K562 (cell line): ENCODE measurements around the gene TENM4. TPM values are rescaled to one million over a fixed set of nuclear protein-coding genes. Genes with fewer than 3 reads are reported as not detected.

Experiments
- ATAC-seq: fragments of 200-7000 bp; cut with Tn5 transposase; 3 replicates; pipeline ENCODE4 v1.9.1; 2020; ENCODE audit warnings: moderate library complexity
- BruUV-seq: library from RNA; stranded (reverse); fragments of 400-500 nt; replicated peaks from 2 replicates; lab custom pipeline; 2021; lab: Mats Ljungman, UMichigan
- CTCF ChIA-PET: fragments of 300-600 bp; formaldehyde crosslinking; extraction: SDS; loops from one replicate; lab custom pipeline; 2021; ENCODE audit warnings: low intra/inter-chr PET ratio; lab: Yijun Ruan, JAX
- POLR2A ChIA-PET: fragments of 300-600, 350-650 bp; sonication (Branson Sonifier 250); formaldehyde crosslinking; extraction: SDS; loops from one replicate; lab custom pipeline; 2021; ENCODE audit warnings: antibody characterized with exemption, inconsistent platforms; lab: Yijun Ruan, JAX
- DNase-seq, 4 experiments: peaks; one replicate each; pipeline versions ENCODE4 v3.0.0 to v3.0.0-alpha.2; 2011 to 2018; ENCODE audit warnings: low spot score in 3 of 4, mixed read lengths in 3 of 4; ENCODE audit errors: extremely low read depth in 1 of 4
- FAIRE-seq: peaks from 2 replicates; lab custom pipeline; 2011; peaks lifted over from hg19 to GRCh38; lab: Jason Lieb, UNC
- H2AFZ ChIP-seq: 2 replicates; pipeline ENCODE4 v1.6.0; 2011; ENCODE audit warnings: low read depth, low read length, control low read depth, inconsistent platforms
- H3K27ac ChIP-seq: fragments of 200-600 bp; 3 replicates; pipeline ENCODE4 v1.8.0; 2011; ENCODE audit warnings: low read depth, mild to moderate bottlenecking, control low read depth, inconsistent platforms, low read length, moderate library complexity, mixed read lengths; ENCODE audit errors: extremely low read depth
- H3K27me3 ChIP-seq, 2 experiments: fragments of 300-600 bp in 1 of 2; 2 replicates in 1 of 2; 3 replicates in 1 of 2; pipeline versions ENCODE4 v1.6.0 to v1.8.0; 2011; ENCODE audit warnings: inconsistent platforms in 2 of 2, low read length in 2 of 2, mild to moderate bottlenecking in 1 of 2, mixed read lengths in 1 of 2, moderate library complexity in 1 of 2; ENCODE audit not compliant: control insufficient read depth in 2 of 2, insufficient read depth in 2 of 2
- H3K36me3 ChIP-seq: fragments of 300-600 bp; 3 replicates; pipeline ENCODE4 v1.8.0; 2011; ENCODE audit warnings: mild to moderate bottlenecking, low read length, inconsistent platforms; ENCODE audit not compliant: control insufficient read depth, insufficient read depth
- H3K4me1 ChIP-seq, 2 experiments: fragments of 200-600 bp in 1 of 2; replicated peaks in 1 of 2; 2 replicates in 1 of 2; 3 replicates in 1 of 2; pipeline versions ENCODE4 v1.5.1 to v1.8.0; 2011; ENCODE audit warnings: inconsistent platforms in 2 of 2, low read length in 2 of 2, mild to moderate bottlenecking in 1 of 2, mixed read lengths in 1 of 2, moderate library complexity in 1 of 2; ENCODE audit not compliant: control insufficient read depth in 2 of 2, insufficient read depth in 2 of 2
- H3K4me2 ChIP-seq: 2 replicates; pipeline ENCODE4 v1.6.1; 2011; ENCODE audit warnings: low read length, control low read depth, inconsistent platforms, mixed read lengths; ENCODE audit not compliant: insufficient read depth
- H3K4me3 ChIP-seq: fragments of 200-600 bp; sonication (generic), shearing (Covaris generic); 2 replicates; pipeline ENCODE4 v1.5.1; 2016; ENCODE audit warnings: control low read depth, inconsistent platforms
- H3K79me2 ChIP-seq: fragments of 200-600 bp; 3 replicates; pipeline ENCODE4 v1.8.0; 2011; ENCODE audit warnings: low read length, inconsistent platforms; ENCODE audit not compliant: control insufficient read depth, insufficient read depth
- H3K9ac ChIP-seq, 2 experiments: 2 replicates each; pipeline versions ENCODE4 v1.6.0 to v1.6.1; 2011; ENCODE audit warnings: low read depth in 2 of 2, low read length in 2 of 2, control low read depth in 1 of 2, inconsistent platforms in 1 of 2, mild to moderate bottlenecking in 1 of 2, mixed read lengths in 1 of 2; ENCODE audit not compliant: insufficient read depth in 1 of 2
- H3K9me1 ChIP-seq: one replicate; pipeline ENCODE4 v1.6.0; 2011; ENCODE audit warnings: inconsistent platforms, mild to moderate bottlenecking, low read length, moderate library complexity; ENCODE audit not compliant: control insufficient read depth, insufficient read depth
- H3K9me3 ChIP-seq: replicated peaks from 2 replicates; pipeline ENCODE4 v1.5.1; 2011; ENCODE audit warnings: low read depth, low read length, inconsistent platforms; ENCODE audit not compliant: control insufficient read depth, insufficient read depth
- H4K20me1 ChIP-seq: replicated peaks from 2 replicates; pipeline ENCODE4 v1.6.1; 2011; ENCODE audit warnings: low read length, inconsistent platforms, mixed read lengths; ENCODE audit not compliant: control insufficient read depth, insufficient read depth
- AFF1 ChIP-seq, 2 experiments: fragments of 450-650 bp; IDR thresholded peaks; 2 replicates each; pipeline ENCODE4 v1.6.1; 2018; ENCODE audit warnings: mild to moderate bottlenecking in 2 of 2, low read depth in 1 of 2; ENCODE audit not compliant: partially characterized antibody in 2 of 2
- BMI1 ChIP-seq: fragments of 150-350 bp; IDR thresholded peaks from 2 replicates; pipeline ENCODE4 v1.6.1; 2014; ENCODE audit warnings: low read length
- CREB1 ChIP-seq, 2 experiments: sonication (generic) in 1 of 2; formaldehyde crosslinking in 1 of 2; IDR thresholded peaks; 2 replicates each; pipeline versions ENCODE4 v1.6.1 to v1.8.0; 2012 to 2022; ENCODE audit warnings: inconsistent platforms in 1 of 2, mild to moderate bottlenecking in 1 of 2, missing genetic modification reagents in 1 of 2, moderate library complexity in 1 of 2
- HDAC1 ChIP-seq, 2 experiments: fragments of 450-650 bp; IDR thresholded peaks; 2 replicates each; pipeline ENCODE4 v1.6.1; 2016 to 2017; ENCODE audit warnings: inconsistent platforms in 1 of 2, mild to moderate bottlenecking in 1 of 2, moderate library complexity in 1 of 2
- HDAC2 ChIP-seq: fragments of 450-650 bp; IDR thresholded peaks from 2 replicates; pipeline ENCODE4 v1.6.1; 2016; ENCODE audit warnings: mild to moderate bottlenecking
- HOXB6 ChIP-seq: fragments of 250-450 bp; sonication (Bioruptor Pico); IDR thresholded peaks from 2 replicates; pipeline ENCODE4 v1.5.1; 2022; ENCODE audit warnings: mild to moderate bottlenecking, borderline replicate concordance
- KDM2B ChIP-seq: fragments of 250-450 bp; sonication (Bioruptor Pico); IDR thresholded peaks from 2 replicates; pipeline ENCODE4 v1.8.0; 2021; ENCODE audit warnings: mild to moderate bottlenecking, moderate library complexity
- NONO ChIP-seq, 2 experiments: fragments of 200-400 bp in 1 of 2; fragments of 450-650 bp in 1 of 2; formaldehyde crosslinking in 1 of 2; IDR thresholded peaks; 2 replicates each; pipeline ENCODE4 v1.6.1; 2017; ENCODE audit warnings: low read depth in 2 of 2, mild to moderate bottlenecking in 2 of 2, moderate library complexity in 2 of 2, low read length in 1 of 2
- POLR3G ChIP-seq: IDR thresholded peaks from 2 replicates; pipeline ENCODE4 v1.6.1; 2011; ENCODE audit not compliant: insufficient read length, insufficient replicate concordance; ENCODE audit errors: extremely low read depth
- SAFB ChIP-seq: fragments of 200-400 bp; formaldehyde crosslinking; IDR thresholded peaks from 2 replicates; pipeline ENCODE4 v1.6.1; 2017; ENCODE audit warnings: low read depth, low read length, borderline replicate concordance
- SNIP1 ChIP-seq: fragments of 450-650 bp; IDR thresholded peaks from 2 replicates; pipeline ENCODE4 v1.7.1; 2017; ENCODE audit warnings: low read depth, mild to moderate bottlenecking
- SNRNP70 ChIP-seq: fragments of 200-400 bp; formaldehyde crosslinking; optimal IDR thresholded peaks from 2 replicates; pipeline ENCODE3; 2017; ENCODE audit warnings: low read depth, low read length
- ZHX1 ChIP-seq: fragments of 150-350 bp; conservative IDR thresholded peaks from 2 replicates; pipeline ENCODE4 v1.6.1; 2014; ENCODE audit warnings: low read length
- ZNF780A ChIP-seq: fragments of 250-450 bp; sonication (Bioruptor Pico); IDR thresholded peaks from 2 replicates; pipeline ENCODE4 v1.5.0; 2021; ENCODE audit warnings: mild to moderate bottlenecking
- ZSCAN32 ChIP-seq: fragments of 450-650 bp; formaldehyde crosslinking; IDR thresholded peaks from 2 replicates; pipeline ENCODE4 v1.4.0; 2020; ENCODE audit warnings: mild to moderate bottlenecking, moderate library complexity
- WGBS: fragments of 100-300 bp; shearing (Covaris generic); methylation state at CpG from one replicate; pipeline ENCODE4 v1.1.6; 2016; ENCODE audit warnings: low coverage, mixed read lengths; ENCODE audit not compliant: insufficient coverage; ENCODE audit errors: missing lambda C conversion rate; 5-methylcytosine and 5-hydroxymethylcytosine counted together
- in situ Hi-C: fragments of 300-500 bp; cut with MboI; formaldehyde crosslinking; loops from 4 replicates; pipeline ENCODE4 v1.15.0; 2018; ENCODE audit warnings: inconsistent platforms, mixed read lengths
- intact Hi-C: fragments of 100-400 bp; cut with micrococcal nuclease; formaldehyde crosslinking; loops from 2 replicates; pipeline ENCODE4 v1.14.2; 2022
- polyA plus RNA-seq, 8 experiments: library from polyadenylated mRNA; depleted of rRNA in 4 of 8; stranded (reverse) in 5 of 8; unstranded in 3 of 8; fragments of >200 nt; fragmentation: Nextera tagmentation in 2 of 8; fragmentation: Illumina TruSeq in 1 of 8; extraction: Ambion mirVana in 2 of 8; extraction: Trizol in 1 of 8; gene quantifications; 2 replicates each; pipeline versions ENCODE4 v1.2.1 to v1.2.3, GENCODE V29; 2011 to 2014; ENCODE audit warnings: inconsistent platforms in 1 of 8, missing spikeins in 1 of 8
- total RNA-seq, 7 experiments: library from RNA; depleted of rRNA in 6 of 7; stranded (reverse); fragments of >200 nt in 6 of 7; fragmentation: Illumina TruSeq in 2 of 7; extraction: Trizol in 2 of 7; gene quantifications; 2 replicates each; pipeline versions ENCODE4 v1.2.1 to v1.2.3, GENCODE V29; 2011 to 2021; ENCODE audit warnings: low replicate concordance in 1 of 7

TENM4 gene
- total and polyA plus RNA-seq, 9 of the 15 experiments (the other 6 are each of a cell fraction or from before 2014, with no cell fraction given): 0.16 TPM; not detected in 8

GRCh38 chr11:79412761-79413160 lies 28.1 kb downstream of the TENM4 start (continued):
- TF ChIP-seq SNIP1 (no peak), AFF1 (IDR thresholded peaks at IDR 0.05; ENCODE audit: low read depth in 1 of 2, partially characterized antibody in 2 of 2) (no peak), KDM2B (CRISPR knock-in tag) (no peak), HDAC2 (no peak), ZNF780A (no peak), ZSCAN32 (CRISPR knock-in tag) (no peak), BMI1 (no peak), NONO (IDR thresholded peaks at IDR 0.05; ENCODE audit: low read depth in 2 of 2, low read length in 1 of 2) (no peak)

- H3K9me1 ChIP-seq: no peaks in the 10 kb centered on the region
- H4K20me1 ChIP-seq: no peaks in the 10 kb centered on the region
- H3K27me3 ChIP-seq: no peaks in the 10 kb centered on the region
- CTCF ChIA-PET: no interaction called here
- no peaks in the 10 kb centered on the region for H3K36me3 ChIP-seq
- DNase-seq (no peak), ATAC-seq (no peak), FAIRE-seq (no peak)
- no peaks in the 10 kb centered on the region for H3K79me2 ChIP-seq
- POLR2A ChIA-PET: interaction anchor here (1.3 kb wide), 1 partner anchor 9 kb away, joined by 4 read pairs; no protein-coding TSS in a partner anchor
- H3K4me3 ChIP-seq: no peak overlapping the region
- WGBS: 0% methylated on average over 6 of the region's 6 CpGs
- H3K9ac ChIP-seq: no peak overlapping the region
- H3K9me3 ChIP-seq: no peaks in the 10 kb centered on the region
- no peaks in the 10 kb centered on the region for H3K4me1 ChIP-seq
- BruUV-seq: no TSS peak
- in situ Hi-C loops (no loop called here), intact Hi-C loops (no loop called here)
- no peak overlapping the region for H3K4me2 ChIP-seq
- no peak overlapping the region for H3K27ac ChIP-seq
- H2AFZ ChIP-seq: no peak overlapping the region
- TF ChIP-seq ZHX1: no peak
- no peak for TF ChIP-seq HDAC1 (IDR thresholded peaks at IDR 0.05)
- no peak for TF ChIP-seq POLR3G
- no peak for TF ChIP-seq SAFB
- no peak for TF ChIP-seq SNRNP70
- TF ChIP-seq CREB1 (IDR thresholded peaks at IDR 0.05): no peak
- no peak for TF ChIP-seq CREB1 (CRISPR knock-in tag; IDR thresholded peaks at IDR 0.05)
- no peak for TF ChIP-seq HOXB6 (CRISPR knock-in tag)
These were observed 31.5 kb downstream of the TENM4 start for GRCh38 chr11:79409330-79409729.
